ENCODE results near the gene NTSR1. TPM values are rescaled to one million over a fixed set of nuclear protein-coding genes. Genes with fewer than 3 reads are reported as not detected.
A peak's percentile ranks its signal among the peaks of the same experiment; 100 is the strongest.

The NTSR1 gene
- total and polyA plus RNA-seq, 3 donors from 2014 or later, result 0.41 to 1.3 (median 0.81) TPM

DNA sequence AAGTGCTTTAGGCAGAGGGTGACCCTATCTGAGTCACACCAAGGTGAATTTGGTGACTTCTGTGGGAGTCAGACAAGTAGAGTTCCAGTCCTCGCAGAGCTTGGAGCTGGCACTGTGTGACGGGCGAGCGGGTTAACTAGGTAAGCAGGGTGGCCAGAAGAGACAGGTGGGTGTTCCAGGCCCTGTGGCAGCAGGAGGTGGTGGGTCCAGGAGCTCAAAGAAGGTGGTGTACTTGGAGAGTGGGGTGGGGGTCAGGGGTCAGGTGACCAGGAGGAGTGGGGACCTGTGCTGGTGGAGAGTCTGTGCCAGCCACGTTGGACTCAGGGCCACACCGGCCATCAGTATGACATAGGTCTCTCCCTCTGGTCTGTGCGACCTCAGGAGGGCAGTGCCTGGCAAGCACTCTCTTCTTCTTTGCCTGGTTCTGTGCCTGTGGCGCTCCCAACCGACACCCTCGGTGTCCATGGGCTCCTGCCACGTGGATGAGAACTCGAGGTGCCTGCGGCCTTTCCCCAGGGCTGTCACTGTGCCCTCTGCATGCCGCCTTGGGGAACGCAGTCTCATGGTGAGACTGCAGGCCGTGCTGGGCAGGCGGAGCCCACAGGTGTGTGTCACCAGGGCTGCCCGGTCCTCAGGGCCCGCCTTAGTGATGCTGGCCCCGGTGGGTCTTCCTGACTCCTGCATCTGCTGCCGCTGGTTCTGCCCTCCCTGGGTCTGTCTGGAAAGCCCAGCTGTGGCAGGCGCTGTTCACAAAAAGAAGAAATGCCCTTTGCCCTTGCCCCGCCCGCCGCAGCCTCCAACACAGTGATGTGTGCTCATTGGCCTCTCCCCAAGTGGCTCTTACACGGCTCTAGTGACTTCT lies 89.3 kb downstream of the NTSR1 start:
- no peaks in the 10 kb centered on the region for H3K9me3 ChIP-seq
- DNase-seq, result no peak
- H3K4me1 ChIP-seq, result peaks cover 16% of the 10 kb centered on the region
- 81 to 89% methylated on average over 14 to 26 of the region's 26 CpGs for WGBS, 2 donors
- H3K4me3 ChIP-seq, result no peak overlapping the region
- intact Hi-C loops (cut with DNase I; ENCODE audit: low total_unique reads), result no loop called here
- H3K27ac ChIP-seq, result peak overlapping the region in 1 of 2 donors; percentile 73
- no peaks in the 10 kb centered on the region for H3K36me3 ChIP-seq (ENCODE audit: low read depth, missing control alignments)
- H3K27me3 ChIP-seq, result no peaks in the 10 kb centered on the region
- TF ChIP-seq, protein P1, sequence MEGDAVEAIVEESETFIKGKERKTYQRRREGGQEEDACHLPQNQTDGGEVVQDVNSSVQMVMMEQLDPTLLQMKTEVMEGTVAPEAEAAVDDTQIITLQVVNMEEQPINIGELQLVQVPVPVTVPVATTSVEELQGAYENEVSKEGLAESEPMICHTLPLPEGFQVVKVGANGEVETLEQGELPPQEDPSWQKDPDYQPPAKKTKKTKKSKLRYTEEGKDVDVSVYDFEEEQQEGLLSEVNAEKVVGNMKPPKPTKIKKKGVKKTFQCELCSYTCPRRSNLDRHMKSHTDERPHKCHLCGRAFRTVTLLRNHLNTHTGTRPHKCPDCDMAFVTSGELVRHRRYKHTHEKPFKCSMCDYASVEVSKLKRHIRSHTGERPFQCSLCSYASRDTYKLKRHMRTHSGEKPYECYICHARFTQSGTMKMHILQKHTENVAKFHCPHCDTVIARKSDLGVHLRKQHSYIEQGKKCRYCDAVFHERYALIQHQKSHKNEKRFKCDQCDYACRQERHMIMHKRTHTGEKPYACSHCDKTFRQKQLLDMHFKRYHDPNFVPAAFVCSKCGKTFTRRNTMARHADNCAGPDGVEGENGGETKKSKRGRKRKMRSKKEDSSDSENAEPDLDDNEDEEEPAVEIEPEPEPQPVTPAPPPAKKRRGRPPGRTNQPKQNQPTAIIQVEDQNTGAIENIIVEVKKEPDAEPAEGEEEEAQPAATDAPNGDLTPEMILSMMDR (IDR thresholded peaks at IDR 0.05), result no peak
- no peak for TF ChIP-seq POLR2A (IDR thresholded peaks at IDR 0.05)

DNA sequence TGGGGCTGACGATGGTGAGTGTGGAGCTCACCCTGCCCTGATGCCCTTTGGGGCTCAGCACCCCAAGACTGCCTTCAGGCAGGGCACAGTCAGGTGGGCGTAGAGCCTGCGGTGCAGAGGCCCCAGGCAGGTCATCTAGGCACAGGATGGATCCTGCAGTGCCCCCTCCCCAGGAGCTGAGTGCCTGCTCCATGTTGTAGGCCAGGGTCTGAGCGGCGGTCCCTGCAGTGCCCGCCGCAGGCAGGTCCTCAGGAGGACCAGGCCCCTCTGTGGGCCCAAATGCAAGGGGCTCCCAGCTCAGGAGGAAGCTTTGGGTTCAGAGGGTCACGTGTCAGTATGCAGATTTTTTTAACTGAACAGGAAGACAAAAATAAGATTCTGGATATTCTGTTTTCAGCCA lies 90.4 kb downstream of the NTSR1 start:
- Histone ChIP-seq H3K4me1 (peaks cover 8% of the 10 kb centered on the region), H3K9me3 (no peaks in the 10 kb centered on the region), H3K4me3 (no peak overlapping the region), H3K36me3 (ENCODE audit: low read depth, missing control alignments) (no peaks in the 10 kb centered on the region), H3K27me3 (no peaks in the 10 kb centered on the region), H3K27ac (no peak overlapping the region)
- intact Hi-C loops (cut with DNase I; ENCODE audit: low total_unique reads), result no loop called here
- TF ChIP-seq, protein P1 (IDR thresholded peaks at IDR 0.05), result no peak
- no peak for TF ChIP-seq POLR2A (IDR thresholded peaks at IDR 0.05)
- 93 to 95% methylated on average over 8 of the region's 8 CpGs for WGBS, 2 donors
- no peak for DNase-seq

GRCh38 chr20:62799459-62799858 lies 90.8 kb downstream of the NTSR1 start:
- WGBS, 2 donors, result 97% methylated on average over 18 to 19 of the region's 19 CpGs
- Histone ChIP-seq H3K27me3 (no peaks in the 10 kb centered on the region), H3K4me3 (no peak overlapping the region), H3K4me1 (peaks cover 8% of the 10 kb centered on the region), H3K36me3 (ENCODE audit: low read depth, missing control alignments) (no peaks in the 10 kb centered on the region), H3K9me3 (no peaks in the 10 kb centered on the region), H3K27ac (no peak overlapping the region)
- intact Hi-C loops (cut with DNase I; ENCODE audit: low total_unique reads), result no loop called here
- TF ChIP-seq, protein P1 (IDR thresholded peaks at IDR 0.05), result no peak
- TF ChIP-seq POLR2A (IDR thresholded peaks at IDR 0.05), result no peak
- DNase-seq, result no peak

- H3K27ac ChIP-seq, result no peak overlapping the region
- H3K27me3 ChIP-seq, result no peaks in the 10 kb centered on the region
- intact Hi-C loops (cut with DNase I; ENCODE audit: low total_unique reads), result no loop called here
- no peak for DNase-seq
- H3K9me3 ChIP-seq, result no peaks in the 10 kb centered on the region
- TF ChIP-seq POLR2A (IDR thresholded peaks at IDR 0.05), result no peak
- TF ChIP-seq, protein P1 (IDR thresholded peaks at IDR 0.05), result no peak
- WGBS, 2 donors, result 78 to 85% methylated on average over 9 to 10 of the region's 10 CpGs
- peaks cover 8% of the 10 kb centered on the region for H3K4me1 ChIP-seq
- no peak overlapping the region for H3K4me3 ChIP-seq
- H3K36me3 ChIP-seq (ENCODE audit: low read depth, missing control alignments), result no peaks in the 10 kb centered on the region
Measured at GRCh38 chr20:62799873-62800272, 91.2 kb downstream of the NTSR1 start.

Measured in testis (tissue), 3 donors.